Body of pancreas (tissue), 4 donors: ENCODE results near the gene PSMC3.

Experiments
- POLR2A ChIP-seq, 3 donors: fragments of 450-650 bp; IDR thresholded peaks; one replicate each; pipeline ENCODE4 v1.6.1; 2016; ENCODE audit warnings: antibody characterized with exemption in 3 of 3, mild to moderate bottlenecking in 2 of 3
- TF ChIP-seq, protein P1 (sequence below), 7 experiments: fragments of 450-650 bp in 4 of 7; fragments of 200-600 bp in 3 of 7; sonication (generic) in 3 of 7; IDR thresholded peaks; one replicate each; pipeline ENCODE4 v1.5.1; 2016 to 2019; ENCODE audit warnings: antibody characterized with exemption in 7 of 7

DNA sequence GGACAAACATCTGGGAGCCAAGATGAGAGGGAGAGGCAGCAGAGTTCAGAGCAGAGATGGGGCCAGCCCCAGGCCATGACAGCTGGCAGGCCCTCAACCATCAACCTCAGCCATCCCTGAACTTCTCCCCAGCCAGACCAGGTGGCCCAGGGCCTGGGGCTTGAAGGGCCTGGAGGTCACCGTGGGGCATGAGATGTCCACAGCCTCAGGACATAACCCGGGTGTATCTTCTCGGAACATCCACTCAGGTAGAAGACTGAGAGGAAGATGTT is 30.3 kb downstream of the PSMC3 start:
- TF ChIP-seq, protein P1, sequence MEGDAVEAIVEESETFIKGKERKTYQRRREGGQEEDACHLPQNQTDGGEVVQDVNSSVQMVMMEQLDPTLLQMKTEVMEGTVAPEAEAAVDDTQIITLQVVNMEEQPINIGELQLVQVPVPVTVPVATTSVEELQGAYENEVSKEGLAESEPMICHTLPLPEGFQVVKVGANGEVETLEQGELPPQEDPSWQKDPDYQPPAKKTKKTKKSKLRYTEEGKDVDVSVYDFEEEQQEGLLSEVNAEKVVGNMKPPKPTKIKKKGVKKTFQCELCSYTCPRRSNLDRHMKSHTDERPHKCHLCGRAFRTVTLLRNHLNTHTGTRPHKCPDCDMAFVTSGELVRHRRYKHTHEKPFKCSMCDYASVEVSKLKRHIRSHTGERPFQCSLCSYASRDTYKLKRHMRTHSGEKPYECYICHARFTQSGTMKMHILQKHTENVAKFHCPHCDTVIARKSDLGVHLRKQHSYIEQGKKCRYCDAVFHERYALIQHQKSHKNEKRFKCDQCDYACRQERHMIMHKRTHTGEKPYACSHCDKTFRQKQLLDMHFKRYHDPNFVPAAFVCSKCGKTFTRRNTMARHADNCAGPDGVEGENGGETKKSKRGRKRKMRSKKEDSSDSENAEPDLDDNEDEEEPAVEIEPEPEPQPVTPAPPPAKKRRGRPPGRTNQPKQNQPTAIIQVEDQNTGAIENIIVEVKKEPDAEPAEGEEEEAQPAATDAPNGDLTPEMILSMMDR (IDR thresholded peaks at IDR 0.05): no peak
- TF ChIP-seq POLR2A (IDR thresholded peaks at IDR 0.05): no peak
